ENCODE results near the gene DNAH1.

DNAH1 gene

GRCh38 chr3:52432225-52432624, 116.1 kb downstream of the DNAH1 start:
- no peak for DNase-seq (ENCODE audit: low read depth in 1 of 2, low spot score in 1 of 2)

DNA sequence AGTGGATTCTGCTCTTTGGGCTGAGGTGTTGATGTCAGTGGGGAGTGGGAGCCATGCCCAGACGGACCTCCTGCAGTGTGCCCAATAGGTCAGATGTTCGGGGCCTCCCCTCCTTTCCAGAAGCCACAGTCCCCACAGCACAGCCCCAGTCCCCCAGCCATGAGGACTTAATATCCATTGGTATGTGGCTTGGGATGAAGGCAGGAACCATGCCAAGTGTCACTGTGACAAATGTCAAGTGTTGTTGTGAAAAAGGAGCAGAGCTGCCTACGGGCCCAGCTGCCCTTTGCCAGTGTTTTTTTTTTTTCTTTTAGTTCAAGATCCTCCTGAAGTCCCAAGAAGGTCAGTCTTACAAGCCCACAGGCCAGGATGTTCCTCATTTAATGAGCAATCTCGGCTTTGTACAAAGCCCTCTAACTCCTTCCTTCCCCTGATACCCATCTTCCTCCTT, 116.6 kb downstream of the DNAH1 start:
- DNase-seq (ENCODE audit: low read depth in 1 of 2, low spot score in 1 of 2), result no peak

DNA sequence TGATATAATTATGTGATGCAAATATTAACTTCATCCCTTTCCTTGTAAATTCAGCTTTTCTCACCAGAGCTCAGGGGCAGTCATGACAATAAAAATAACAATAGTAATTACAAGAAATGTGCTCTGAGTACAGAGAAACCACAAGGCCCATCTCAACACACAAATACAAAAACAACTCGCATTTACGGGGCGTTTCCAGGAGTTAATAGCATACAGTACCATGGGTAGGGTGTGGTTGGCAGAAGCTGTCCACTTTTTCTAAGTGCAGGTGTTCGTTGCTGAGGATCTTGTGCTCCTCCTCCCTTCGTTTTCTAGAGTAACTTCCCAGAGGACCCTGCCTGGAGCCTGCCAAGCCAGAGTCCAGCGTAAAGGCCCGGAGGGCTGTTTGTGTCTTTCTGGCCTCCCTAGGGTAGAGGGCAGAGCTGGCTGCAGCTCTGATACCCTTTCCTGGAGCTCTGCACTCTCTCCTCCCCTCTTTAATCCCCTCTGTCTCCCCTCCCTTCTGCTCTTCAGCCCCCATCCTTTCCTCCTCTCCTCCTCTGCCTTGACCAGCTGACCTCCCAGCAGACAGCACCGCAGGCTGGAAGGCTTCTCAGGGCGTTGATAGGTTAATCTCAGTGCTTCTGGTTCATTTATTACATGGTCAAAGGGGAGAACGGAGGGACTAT, 117.3 kb downstream of the DNAH1 start:
- DNase-seq (ENCODE audit: low read depth in 1 of 2, low spot score in 1 of 2), result no peak

DNA sequence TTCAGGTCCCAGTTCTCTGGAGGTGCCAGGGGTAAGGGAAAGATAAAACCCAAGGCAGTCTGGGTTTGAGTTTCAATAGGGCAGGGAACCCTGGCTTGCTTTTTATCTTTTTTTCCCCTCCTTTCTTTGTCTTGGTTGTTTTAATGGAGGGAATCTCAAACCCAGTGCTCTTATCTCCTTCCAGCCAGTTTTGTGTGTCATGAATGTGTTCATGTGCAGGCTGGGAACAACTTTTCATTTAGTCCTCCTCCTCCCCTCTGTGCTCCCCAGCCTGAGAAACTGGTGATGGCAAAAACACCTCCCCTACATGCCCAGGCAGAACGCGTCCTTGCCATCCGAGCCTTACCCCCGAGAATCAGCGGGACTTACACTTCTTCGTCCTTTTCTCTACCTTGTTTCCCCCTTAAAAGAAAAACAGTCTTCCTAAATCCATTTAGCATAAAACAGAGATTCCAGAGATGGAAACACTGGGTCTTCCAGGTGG, 117.9 kb downstream of the DNAH1 start:
- no peak for DNase-seq (ENCODE audit: low read depth in 1 of 2, low spot score in 1 of 2)

GRCh38 chr3:52434491-52435115, 118.5 kb downstream of the DNAH1 start:
- DNase-seq (ENCODE audit: low read depth in 1 of 2, low spot score in 1 of 2), result no peak

- DNase-seq (ENCODE audit: low read depth in 1 of 2, low spot score in 1 of 2), result no peak
Observed at GRCh38 chr3:52435246-52436101, 119.4 kb downstream of the DNAH1 start.

GRCh38 chr3:52436500-52437149, 120.5 kb downstream of the DNAH1 start:
- DNase-seq (ENCODE audit: low read depth in 1 of 2, low spot score in 1 of 2), result no peak

DNA sequence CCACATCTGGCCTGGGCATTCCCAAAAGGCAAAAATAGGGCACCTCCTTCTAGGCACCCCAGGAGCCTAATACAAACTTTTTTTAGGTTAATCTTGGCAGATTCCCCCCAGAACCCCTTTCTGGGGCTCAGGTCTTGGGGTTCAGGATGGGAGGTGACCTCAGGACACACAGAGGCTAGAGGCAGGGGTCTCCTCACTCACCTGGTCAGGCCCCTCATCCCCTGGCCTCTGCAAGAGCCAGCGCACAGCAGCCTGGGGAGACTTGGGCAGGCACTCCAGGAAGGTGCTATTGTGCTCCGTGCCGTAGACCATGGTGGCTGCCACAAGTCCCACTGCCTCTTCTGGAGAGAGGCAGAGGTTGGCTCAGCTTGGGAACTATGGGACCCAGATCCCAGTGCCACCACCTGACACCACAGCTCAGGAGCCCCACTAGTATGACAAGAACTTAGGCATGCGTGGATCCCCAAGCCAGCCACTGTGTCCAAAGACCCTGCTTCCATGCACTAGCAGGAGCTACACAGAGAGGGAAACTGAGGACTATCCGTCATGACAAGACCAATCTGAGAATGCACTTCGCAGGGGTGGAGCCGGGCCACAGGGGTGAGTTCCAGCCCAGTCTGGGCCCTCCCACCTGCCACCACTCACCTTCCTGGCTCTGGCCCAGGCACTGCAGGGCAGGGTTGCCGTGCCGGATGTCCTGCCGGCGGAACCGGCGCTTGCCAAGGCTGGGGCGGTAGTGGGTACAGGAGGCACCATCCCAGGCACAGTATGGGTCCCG, 121.4 kb downstream of the DNAH1 start:
- no peak for DNase-seq (ENCODE audit: low read depth in 1 of 2, low spot score in 1 of 2)

GRCh38 chr3:52438104-52438376, 121.9 kb downstream of the DNAH1 start:
- DNase-seq (ENCODE audit: low read depth in 1 of 2, low spot score in 1 of 2), result no peak

- no peak for DNase-seq (ENCODE audit: low read depth in 1 of 2, low spot score in 1 of 2)
Observed at GRCh38 chr3:52438579-52439425, 122.7 kb downstream of the DNAH1 start.

DNA sequence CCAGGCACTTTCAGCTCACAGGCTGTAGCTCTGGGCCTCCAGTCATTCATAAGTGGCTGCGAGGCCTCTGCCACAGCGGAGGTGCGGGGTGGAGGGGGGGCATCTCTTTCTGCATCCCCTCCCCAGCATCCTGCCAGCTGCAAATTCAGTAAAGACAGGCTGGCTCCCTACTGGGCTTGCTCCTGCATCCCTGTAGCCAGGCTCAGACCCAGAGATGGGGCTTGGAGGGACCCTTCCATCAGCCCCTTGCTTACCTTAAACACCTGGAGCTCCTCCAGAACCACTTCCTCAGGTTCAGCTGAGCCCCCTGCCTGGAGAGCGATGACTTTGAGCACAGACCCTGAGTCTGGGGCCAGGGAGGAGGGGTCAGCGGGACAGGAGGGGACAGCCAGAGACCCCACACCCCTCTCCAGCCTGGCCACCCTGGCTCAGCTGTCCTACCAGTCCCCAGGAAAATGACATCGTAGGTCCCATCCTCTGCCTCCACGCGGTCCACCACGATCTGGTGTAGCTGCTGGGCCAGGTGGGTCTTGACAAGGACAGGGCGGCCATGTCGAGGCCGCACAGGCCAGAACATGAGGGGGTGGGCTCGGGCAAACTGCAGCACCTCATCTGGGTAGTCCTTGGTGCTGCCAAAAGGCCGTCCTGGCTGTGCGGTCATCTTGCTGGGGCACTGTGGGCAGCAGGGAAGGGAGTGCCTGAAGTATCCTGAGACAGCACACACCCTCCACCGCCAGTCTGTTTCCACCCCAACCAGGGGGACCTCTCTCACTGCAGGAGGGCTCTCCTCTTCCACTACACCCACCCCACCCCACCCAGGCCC, 123.5 kb downstream of the DNAH1 start:
- no peak for DNase-seq (ENCODE audit: low read depth in 1 of 2, low spot score in 1 of 2)

- DNase-seq (ENCODE audit: low read depth in 1 of 2, low spot score in 1 of 2), result no peak
Observed at GRCh38 chr3:52440249-52440551, 124.1 kb downstream of the DNAH1 start.

- no peak for DNase-seq (ENCODE audit: low read depth in 1 of 2, low spot score in 1 of 2)
Observed at GRCh38 chr3:52440671-52441070, 124.6 kb downstream of the DNAH1 start.

DNA sequence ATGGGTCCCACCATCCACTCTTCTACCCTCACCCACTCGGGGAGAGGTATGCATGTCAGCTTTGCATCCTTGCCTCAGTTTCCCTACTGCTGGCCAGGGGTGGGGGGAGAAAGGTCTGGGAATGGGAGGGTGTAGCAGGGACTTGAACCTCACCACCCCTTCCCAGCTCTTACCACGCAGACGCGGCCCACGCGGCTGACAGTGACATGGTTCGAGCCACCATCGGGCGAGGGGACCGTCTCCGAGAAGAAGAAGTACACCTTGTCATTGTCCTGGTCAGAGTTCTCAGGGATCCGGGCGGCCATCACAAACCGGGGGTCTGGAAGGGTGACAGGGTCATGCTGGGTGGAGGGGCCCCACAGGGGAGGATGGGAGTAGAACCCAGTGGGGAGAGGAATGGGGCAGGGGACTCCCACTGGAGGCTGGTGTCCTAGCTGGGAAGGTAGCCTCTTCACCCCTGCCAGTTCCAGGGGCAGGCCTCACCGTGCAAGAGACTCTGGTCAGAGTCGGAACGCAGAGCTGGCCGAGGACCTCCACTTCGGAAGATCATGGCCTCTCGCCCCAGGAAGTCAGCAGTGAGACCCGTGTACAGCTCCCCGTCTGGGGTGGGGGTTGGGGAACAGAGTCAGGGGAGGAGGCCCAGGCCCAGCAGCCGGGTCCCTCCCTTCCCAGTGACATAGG, 125.1 kb downstream of the DNAH1 start:
- no peak for DNase-seq (ENCODE audit: low read depth in 1 of 2, low spot score in 1 of 2)

GRCh38 chr3:52441772-52442332, 125.7 kb downstream of the DNAH1 start:
- no peak for DNase-seq (ENCODE audit: low read depth in 1 of 2, low spot score in 1 of 2)

GRCh38 chr3:52442409-52443267, 126.5 kb downstream of the DNAH1 start:
- DNase-seq (ENCODE audit: low read depth in 1 of 2, low spot score in 1 of 2), result no peak

- DNase-seq (ENCODE audit: low read depth in 1 of 2, low spot score in 1 of 2), result no peak
Observed at GRCh38 chr3:52443268-52443610, 127.1 kb downstream of the DNAH1 start.
